COLO829 (cell line): ENCODE data around the gene PPP3R1.

Experiments used
- DNase-seq: peaks from one replicate; pipeline ENCODE4 v3.0.0; 2012; ENCODE audit warnings: low spot score

The PPP3R1 gene

GRCh38 chr2:68141875-68142274 is 110.5 kb downstream of the PPP3R1 start:
- no peak for DNase-seq

GRCh38 chr2:68135448-68136320 is 116.6 kb downstream of the PPP3R1 start:
- no peak for DNase-seq

- DNase-seq, result no peak
Observed at GRCh38 chr2:68134554-68134953, 117.8 kb downstream of the PPP3R1 start.

GRCh38 chr2:68134120-68134519 is 118.2 kb downstream of the PPP3R1 start:
- DNase-seq, result no peak
